ENCODE results near the gene BRIP1. TPM values are rescaled to one million over a fixed set of nuclear protein-coding genes. Genes with fewer than 3 reads are reported as not detected.

The BRIP1 gene
- total and polyA plus RNA-seq, 9 of the 15 experiments (the other 6 are each of a cell fraction or from before 2014, with no cell fraction given), result 2.4 to 17.5 (median 11.2) TPM

DNA sequence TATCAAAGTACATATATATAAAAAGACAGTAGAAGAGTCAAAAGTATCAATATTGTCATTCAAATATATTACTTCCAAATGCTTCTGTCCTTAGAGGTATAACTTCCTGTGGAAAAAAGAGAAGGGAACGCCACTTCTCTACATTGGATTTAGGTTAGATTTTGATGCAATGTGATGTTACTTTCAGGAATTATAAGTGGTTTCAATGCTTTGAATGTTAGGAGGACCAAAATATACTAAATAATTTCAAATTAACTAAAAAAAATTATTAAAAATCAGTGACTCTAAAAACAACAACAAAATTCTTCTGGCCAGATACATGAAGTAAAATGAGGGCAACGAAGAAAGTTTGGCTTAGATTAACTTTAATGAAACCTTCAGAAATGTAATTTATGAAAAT, 88.0 kb downstream of the BRIP1 start:
- H3K36me3 ChIP-seq (ENCODE audit: control insufficient read depth, insufficient read depth, low read length), result 0 out of 3 replicates have a peak, but pooled peaks cover 11% of the 10 kb centered on the region
- in situ Hi-C loops (cut with MboI), result no loop called here

More for the DNA sequence above, 88.0 kb downstream of the BRIP1 start:
- Histone ChIP-seq H3K4me3 (no peak overlapping the region), H4K20me1 (replicated peaks; ENCODE audit: control insufficient read depth, insufficient read depth, low read length) (no peaks in the 10 kb centered on the region), H3K4me2 (ENCODE audit: insufficient read depth, low read length) (no peak overlapping the region), H3K27me3 (ENCODE audit: control insufficient read depth in 2 of 2, insufficient read depth in 2 of 2, low read length in 2 of 2) (no peaks in the 10 kb centered on the region), H3K9me3 (replicated peaks; ENCODE audit: control insufficient read depth, insufficient read depth, low read depth, low read length) (no peaks in the 10 kb centered on the region; the same call in 1 of the 2 replicates), H3K9me1 (ENCODE audit: control insufficient read depth, insufficient read depth, low read length) (no peaks in the 10 kb centered on the region), H3K9ac (ENCODE audit: insufficient read depth in 1 of 2, low read depth in 2 of 2, low read length in 2 of 2) (no peak overlapping the region), H3K79me2 (ENCODE audit: control insufficient read depth, insufficient read depth, low read length) (no peaks in the 10 kb centered on the region), H2AFZ (ENCODE audit: low read depth, low read length) (no peak overlapping the region), H3K4me1 (replicated peaks in 1 of 2; ENCODE audit: control insufficient read depth in 2 of 2, insufficient read depth in 2 of 2, low read length in 2 of 2) (no peaks in the 10 kb centered on the region), H3K27ac (ENCODE audit: extremely low read depth, low read depth, low read length) (no peak overlapping the region)
- ChIA-PET CTCF (ENCODE audit: low intra/inter-chr PET ratio) (no interaction called here), POLR2A (no interaction called here)
- ATAC-seq, result no peak
- no TSS peak for BruUV-seq (replicated peaks)
- intact Hi-C loops (cut with micrococcal nuclease), result no loop called here
- WGBS (ENCODE audit: insufficient coverage, low coverage, missing lambda C conversion rate), result 79% methylated on average over 2 of the region's 2 CpGs
- no peak for FAIRE-seq
- DNase-seq (ENCODE audit: extremely low read depth in 1 of 4, low spot score in 3 of 4), result no peak
- TF ChIP-seq ZNF780A (CRISPR knock-in tag; IDR thresholded peaks at IDR 0.05), result no peak
- TF ChIP-seq PHTF2 (CRISPR knock-in tag; IDR thresholded peaks at IDR 0.05), result no peak
- no peak for TF ChIP-seq SRSF7 (optimal IDR thresholded peaks at IDR 0.05; ENCODE audit: low read depth, low read length)
- no peak for TF ChIP-seq NR2C2 (CRISPR knock-in tag; IDR thresholded peaks at IDR 0.05)
- TF ChIP-seq NR2C2 (tag; IDR thresholded peaks at IDR 0.05), result 0 out of 2 replicates have a peak, but pooled peaks have one; percentile 13
- TF ChIP-seq, protein P1, sequence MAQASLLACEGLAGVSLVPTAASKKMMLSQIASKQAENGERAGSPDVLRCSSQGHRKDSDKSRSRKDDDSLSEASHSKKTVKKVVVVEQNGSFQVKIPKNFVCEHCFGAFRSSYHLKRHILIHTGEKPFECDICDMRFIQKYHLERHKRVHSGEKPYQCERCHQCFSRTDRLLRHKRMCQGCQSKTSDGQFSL (CRISPR knock-in tag; IDR thresholded peaks at IDR 0.05), result no peak
- TF ChIP-seq, protein P1 (tag; IDR thresholded peaks at IDR 0.05), result no peak
- peak in 1 of 3 experiments; percentile 65; a peak in 2 of 6 replicates for TF ChIP-seq ZBTB11 (CRISPR knock-in tag; IDR thresholded peaks at IDR 0.05)
- TF ChIP-seq SP1 (CRISPR knock-in tag; IDR thresholded peaks at IDR 0.05), result no peak
- no peak for TF ChIP-seq FOXJ3 (CRISPR knock-in tag; IDR thresholded peaks at IDR 0.05)
- peak; percentile 72 for TF ChIP-seq EWSR1 (IDR thresholded peaks at IDR 0.05; ENCODE audit: borderline replicate concordance, low read depth, partially characterized antibody)
- TF ChIP-seq ZNF24 (IDR thresholded peaks at IDR 0.05), result no peak
- TF ChIP-seq, protein P2, sequence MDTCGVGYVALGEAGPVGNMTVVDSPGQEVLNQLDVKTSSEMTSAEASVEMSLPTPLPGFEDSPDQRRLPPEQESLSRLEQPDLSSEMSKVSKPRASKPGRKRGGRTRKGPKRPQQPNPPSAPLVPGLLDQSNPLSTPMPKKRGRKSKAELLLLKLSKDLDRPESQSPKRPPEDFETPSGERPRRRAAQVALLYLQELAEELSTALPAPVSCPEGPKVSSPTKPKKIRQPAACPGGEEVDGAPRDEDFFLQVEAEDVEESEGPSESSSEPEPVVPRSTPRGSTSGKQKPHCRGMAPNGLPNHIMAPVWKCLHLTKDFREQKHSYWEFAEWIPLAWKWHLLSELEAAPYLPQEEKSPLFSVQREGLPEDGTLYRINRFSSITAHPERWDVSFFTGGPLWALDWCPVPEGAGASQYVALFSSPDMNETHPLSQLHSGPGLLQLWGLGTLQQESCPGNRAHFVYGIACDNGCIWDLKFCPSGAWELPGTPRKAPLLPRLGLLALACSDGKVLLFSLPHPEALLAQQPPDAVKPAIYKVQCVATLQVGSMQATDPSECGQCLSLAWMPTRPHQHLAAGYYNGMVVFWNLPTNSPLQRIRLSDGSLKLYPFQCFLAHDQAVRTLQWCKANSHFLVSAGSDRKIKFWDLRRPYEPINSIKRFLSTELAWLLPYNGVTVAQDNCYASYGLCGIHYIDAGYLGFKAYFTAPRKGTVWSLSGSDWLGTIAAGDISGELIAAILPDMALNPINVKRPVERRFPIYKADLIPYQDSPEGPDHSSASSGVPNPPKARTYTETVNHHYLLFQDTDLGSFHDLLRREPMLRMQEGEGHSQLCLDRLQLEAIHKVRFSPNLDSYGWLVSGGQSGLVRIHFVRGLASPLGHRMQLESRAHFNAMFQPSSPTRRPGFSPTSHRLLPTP (IDR thresholded peaks at IDR 0.05; ENCODE audit: borderline replicate concordance, extremely low read depth, insufficient read length), result no peak
